ENCODE measurements around the gene SFMBT2.

GRCh38 chr10:7230951-7231350, 179.9 kb downstream of the SFMBT2 start:
- TF ChIP-seq CTCF (IDR thresholded peaks at IDR 0.05; ENCODE audit: low read depth, low read length, poor library complexity, severe bottlenecking): no peak
- no peak for TF ChIP-seq EZH2phosphoT487 (IDR thresholded peaks at IDR 0.05; ENCODE audit: borderline replicate concordance, low read length)
